Stimulated activated CD8-positive, alpha-beta memory T cell treated with anti-CD3 and anti-CD28 coated beads, Interleukin-7, amount 100 ng/mL, for 24 hours (primary cell): Measurements from ENCODE around the gene SLC11A1.

ENCODE experiments used
- DNase-seq: peaks from one replicate; pipeline ENCODE4 v3.0.0-alpha.2; 2020; ENCODE audit warnings: low read depth

SLC11A1 gene

DNA sequence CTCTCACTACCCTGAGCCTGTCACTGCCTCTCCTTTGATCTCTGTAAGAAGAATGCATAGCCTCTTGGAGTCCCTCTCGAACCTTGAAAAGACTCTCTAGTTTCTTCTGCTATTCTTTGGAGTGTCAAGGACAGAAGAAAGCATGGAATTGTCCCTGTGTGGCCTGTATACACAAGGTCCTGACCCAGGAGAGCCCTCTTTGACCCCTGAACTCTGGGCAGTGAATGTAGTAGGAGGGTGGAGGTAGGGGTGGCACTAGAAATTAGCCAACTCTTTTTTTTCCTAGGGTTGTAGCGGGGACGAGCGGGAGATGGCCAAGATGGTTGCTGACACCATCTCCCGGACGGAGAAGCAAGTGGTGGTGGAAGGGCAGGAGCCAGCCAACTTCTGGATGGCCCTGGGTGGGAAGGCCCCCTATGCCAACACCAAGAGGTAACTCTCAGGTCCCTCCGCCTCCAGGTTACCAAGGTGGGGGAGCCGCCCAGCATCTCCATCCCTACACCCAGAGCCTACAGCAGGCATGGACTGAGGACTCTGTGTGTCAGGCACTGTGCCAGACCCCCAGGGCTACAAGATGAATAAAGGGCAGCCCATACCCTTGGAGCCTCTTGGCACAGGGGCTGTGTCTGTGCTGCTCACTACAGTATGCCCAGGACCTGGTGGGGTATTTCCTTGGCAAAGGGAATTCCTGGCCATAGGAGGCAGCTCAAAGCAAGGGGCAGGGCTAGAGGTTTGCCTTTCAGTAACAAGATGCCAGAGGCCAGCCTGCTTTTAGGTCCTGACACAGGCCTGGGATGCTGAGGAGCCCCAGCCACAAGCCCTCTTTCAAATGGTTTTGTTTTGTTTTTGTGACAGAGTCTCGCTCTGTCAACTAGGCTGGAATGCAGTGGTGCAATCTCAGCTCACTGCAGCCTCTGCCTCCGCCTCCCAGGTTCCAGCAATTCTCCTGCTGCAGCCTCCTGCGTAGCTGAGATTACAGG is 53.2 kb downstream of the SLC11A1 start:
- no peak for DNase-seq

DNA sequence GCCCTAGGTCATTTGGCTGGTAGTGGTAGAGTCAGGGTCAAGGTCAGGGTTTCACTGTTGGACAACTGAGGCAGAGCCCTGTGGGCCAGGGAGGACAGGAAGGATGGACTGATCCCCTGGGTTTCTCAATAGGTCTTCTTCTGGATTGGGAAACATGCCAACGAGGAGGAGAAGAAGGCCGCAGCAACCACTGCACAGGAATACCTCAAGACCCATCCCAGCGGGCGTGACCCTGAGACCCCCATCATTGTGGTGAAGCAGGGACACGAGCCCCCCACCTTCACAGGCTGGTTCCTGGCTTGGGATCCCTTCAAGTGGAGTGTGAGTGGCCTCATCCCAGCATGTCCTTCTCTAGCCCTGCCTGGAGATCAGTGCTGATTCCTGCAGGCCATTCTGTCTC is 54.9 kb downstream of the SLC11A1 start:
- DNase-seq: no peak

GRCh38 chr2:218437969-218438368 is 55.9 kb downstream of the SLC11A1 start:
- no peak for DNase-seq

GRCh38 chr2:218438596-218438995 is 56.5 kb downstream of the SLC11A1 start:
- DNase-seq: no peak

GRCh38 chr2:218444692-218445357 is 62.8 kb downstream of the SLC11A1 start:
- no peak for DNase-seq

DNA sequence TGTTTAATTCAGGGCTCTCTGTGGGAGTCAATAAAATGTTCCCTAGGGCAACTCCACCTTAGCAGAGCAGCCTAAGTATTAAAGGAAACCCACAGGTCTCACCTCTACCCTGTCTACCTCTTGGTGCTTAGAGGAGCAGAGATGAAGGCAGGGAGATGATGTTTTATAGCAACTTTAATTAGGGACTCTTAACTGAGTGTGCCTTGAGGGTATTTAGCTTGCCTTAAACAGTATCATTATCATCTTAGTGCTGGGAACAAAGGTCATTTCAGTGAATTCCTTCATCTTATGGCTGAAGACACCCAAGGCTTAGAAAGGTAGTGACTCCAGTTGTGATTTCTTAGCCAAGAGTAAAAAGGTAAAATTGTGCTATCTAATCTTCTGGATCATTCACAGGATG is 63.5 kb downstream of the SLC11A1 start:
- DNase-seq: no peak
